HG03045 (cell line): ENCODE measurements around the gene KDM4D.
"Not testable (repeated sequence)": the region's sequence is repeated elsewhere in the genome, so short reads cannot be mapped to it uniquely, and the experiment has no call there.

Source experiments
- ATAC-seq: cut with Tn5 transposase; IDR thresholded peaks from one replicate; pipeline ENCODE4 v1.9.1; 2021; ENCODE audit warnings: mild to moderate bottlenecking, moderate library complexity; ENCODE audit not compliant: unreplicated experiment

Gene KDM4D

DNA sequence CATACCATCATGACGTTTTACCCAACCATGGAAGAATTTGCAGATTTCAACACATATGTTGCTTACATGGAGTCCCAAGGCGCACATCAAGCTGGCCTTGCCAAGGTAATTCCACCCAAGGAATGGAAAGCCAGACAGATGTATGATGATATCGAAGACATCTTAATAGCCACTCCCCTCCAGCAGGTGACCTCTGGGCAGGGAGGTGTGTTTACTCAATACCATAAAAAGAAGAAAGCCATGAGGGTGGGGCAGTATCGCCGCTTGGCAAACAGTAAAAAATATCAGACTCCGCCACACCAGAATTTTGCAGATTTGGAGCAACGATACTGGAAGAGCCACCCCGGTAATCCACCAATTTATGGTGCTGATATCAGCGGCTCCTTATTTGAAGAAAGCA, 52.1 kb downstream of the KDM4D start:
- ATAC-seq: not testable (repeated sequence)

DNA sequence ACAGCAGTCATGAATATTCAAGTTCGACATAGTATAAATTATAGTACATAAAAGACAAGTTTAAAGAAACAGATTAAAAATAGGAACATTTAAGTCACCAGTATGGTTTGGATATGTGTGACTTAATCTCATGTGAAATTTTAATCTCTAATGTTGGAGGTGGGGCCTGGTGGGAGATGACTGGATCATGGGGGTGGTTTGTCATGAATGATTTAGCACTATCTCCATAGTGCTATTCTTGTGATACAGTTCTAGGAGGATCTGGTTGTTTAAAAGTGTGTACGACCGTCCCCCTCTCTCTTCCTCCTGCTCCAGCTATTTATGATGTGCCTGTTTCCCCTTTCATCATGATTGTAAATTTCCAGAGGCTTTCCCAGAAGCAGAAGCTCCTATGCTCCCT, 54.8 kb downstream of the KDM4D start:
- no peak for ATAC-seq

DNA sequence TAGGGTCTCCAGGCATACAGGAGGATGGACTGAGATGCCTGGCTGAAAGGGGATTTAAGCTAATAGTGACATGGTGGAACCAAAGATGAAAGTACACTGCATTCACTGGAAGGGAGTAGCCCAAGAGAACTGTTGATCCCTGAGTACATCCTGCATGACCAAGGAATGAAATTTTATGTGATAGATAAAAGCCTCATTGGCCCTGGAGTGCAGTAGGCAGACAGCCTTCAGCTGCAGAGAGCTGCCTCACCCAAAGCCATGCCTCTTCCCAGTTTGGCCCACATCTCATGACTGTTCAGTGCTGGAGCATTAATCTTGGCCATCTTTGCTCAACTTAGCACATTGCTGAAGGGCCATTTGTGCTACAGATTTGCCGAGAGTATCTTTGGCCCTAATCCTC, 59.5 kb downstream of the KDM4D start:
- no peak for ATAC-seq

DNA sequence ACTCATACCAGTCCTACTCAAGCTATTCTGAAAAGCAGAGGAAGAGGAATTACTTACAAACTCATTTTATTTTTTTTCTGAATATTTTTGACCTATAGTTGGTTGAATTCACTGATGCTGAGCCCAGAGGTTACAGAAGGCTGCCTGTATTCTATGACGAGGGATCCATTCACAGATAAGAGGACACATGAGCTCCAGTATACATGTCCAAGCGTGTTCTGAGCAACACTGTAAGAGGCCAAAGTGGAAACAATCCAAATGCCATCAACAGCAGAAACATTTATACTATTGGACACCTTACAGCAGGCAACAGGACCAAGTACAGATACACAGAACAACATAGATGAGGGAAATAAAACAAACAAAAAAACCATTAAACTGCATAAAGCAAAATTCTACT, 61.8 kb downstream of the KDM4D start:
- no peak for ATAC-seq

DNA sequence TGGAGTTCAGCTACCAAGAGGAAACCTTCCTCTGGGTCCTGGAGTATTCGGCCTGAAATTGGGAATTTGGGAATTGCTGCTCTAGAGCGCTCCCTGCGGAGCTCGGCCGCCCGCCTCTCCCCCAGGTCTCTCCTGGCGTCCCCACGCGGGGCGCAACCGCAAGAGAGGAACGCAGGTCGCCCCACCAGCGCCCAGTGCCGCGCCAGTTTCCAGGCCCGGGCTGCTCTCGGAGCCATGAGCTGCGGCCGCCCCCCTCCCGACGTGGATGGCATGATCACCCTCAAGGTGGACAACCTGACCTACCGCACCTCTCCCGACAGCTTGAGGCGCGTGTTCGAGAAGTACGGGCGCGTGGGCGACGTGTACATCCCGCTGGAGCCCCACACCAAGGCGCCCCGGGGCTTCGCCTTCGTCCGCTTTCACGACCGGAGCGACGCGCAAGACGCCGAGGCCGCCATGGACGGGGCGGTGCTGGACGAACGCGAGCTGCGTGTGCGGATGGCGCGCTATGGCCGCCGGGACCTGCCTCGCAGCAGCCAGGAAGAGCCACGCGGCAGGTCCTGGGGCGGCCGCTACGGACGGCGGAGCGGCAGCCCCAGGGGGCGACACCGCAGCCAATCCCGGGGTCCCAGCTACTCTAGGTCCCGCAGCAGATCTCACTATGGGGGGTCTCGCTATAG, 64.0 kb downstream of the KDM4D start:
- not testable (repeated sequence) for ATAC-seq

DNA sequence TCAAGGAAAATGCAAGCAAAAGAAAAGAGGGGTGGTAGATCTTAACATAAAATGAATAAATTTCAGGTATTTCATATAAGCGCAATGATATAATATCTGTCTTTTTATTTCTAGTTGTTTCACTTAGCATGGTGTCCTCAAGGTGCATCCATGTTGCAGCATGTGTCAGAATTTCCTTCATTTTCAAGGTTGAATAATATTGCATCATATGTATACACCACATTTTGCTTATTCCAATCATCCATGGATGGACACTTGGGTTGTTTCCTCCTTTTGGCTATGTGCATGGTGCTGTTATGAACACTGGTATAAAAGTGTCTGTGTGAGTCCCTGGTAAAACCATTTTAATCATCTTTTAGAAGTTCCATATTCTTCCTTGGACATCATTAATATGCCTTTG, 68.7 kb downstream of the KDM4D start:
- ATAC-seq: no peak

DNA sequence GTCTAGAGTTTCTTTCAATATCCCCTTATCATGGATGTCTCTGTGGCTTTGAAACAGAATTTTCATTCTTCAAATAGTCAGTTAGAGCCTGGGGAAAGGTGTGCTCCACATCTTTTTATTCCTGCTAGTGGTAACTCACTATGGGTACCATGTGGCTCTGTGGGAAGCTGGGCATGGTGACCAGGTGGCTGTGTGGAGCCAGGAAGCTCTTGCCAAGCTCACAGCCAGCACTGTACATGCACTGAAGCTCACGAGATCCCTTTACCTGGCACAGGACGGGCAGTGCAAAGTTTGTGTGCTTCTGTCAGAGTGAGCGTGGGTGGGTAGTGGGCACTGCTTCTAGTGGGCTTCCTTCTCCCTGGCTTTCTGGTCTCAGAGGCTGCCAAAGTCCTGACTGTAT, 69.4 kb downstream of the KDM4D start:
- ATAC-seq: no peak

DNA sequence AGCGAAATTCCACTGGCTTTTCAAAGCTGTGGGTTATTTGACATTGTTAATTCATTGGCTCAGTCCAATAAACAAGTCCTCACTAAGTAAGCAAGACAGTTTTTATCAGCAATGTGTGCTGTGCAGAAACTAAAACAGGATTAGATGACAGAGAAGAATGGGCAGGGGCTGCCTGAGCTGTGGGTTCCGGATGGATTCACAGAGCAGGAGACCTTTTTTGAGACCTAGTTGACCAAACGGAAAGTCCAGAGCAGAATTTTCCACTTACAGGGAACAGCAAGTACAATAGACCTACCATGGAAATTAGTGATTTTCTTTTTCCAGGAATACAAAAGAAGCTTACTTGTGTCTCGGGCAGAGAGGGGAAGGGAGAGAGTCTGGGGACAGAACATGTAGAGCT, 70.5 kb downstream of the KDM4D start:
- no peak for ATAC-seq

DNA sequence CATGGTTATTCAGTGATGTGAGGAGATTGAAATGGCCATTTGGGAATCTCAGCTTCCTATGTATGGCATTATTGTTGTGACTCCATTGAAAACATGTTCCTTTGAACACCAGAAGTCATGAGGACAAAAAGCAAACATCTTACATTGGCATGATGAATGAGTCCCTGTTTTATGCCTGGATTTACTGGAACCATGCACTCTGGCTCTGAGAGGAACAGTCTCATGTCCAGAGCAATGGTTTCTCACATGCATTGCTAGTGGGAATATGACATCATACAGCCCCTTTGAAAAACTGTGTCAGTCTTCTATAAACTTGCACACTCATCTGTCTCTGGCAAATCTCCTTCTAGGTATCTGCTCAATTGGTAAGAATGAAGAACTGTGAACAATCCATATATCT, 72.3 kb downstream of the KDM4D start:
- ATAC-seq: no peak
